Stimulated activated effector memory CD8-positive, alpha-beta T cell treated with anti-CD3 and anti-CD28 coated beads, Interleukin-12 subunit alpha, Interleukin-12 subunit beta, amount 100 ng/mL, for 72 hours (primary cell): Measurements from ENCODE around the gene ATP6V0D1.

ENCODE experiments used
- ATAC-seq: fragments of 150-1000 bp; cut with Tn5 transposase; 2 replicates; pipeline ENCODE4 v1.10.0; 2021
- DNase-seq, 2 donors: peaks; one replicate each; pipeline ENCODE4 v3.0.0; 2021 to 2022; ENCODE audit warnings: low spot score in 2 of 2
- H3K27ac Mint-ChIP-seq: one replicate; pipeline ENCODE4 v1.8.0; 2022; ENCODE audit warnings: mild to moderate bottlenecking, mixed read lengths
- H3K36me3 Mint-ChIP-seq: one replicate; pipeline ENCODE4 v1.8.0; 2022; ENCODE audit warnings: mild to moderate bottlenecking, mixed read lengths
- H3K4me1 Mint-ChIP-seq: one replicate; pipeline ENCODE4 v1.8.0; 2022; ENCODE audit warnings: mixed read lengths
- H3K4me3 Mint-ChIP-seq: one replicate; pipeline ENCODE4 v1.8.0; 2022; ENCODE audit warnings: mild to moderate bottlenecking, mixed read lengths
- H3K9me3 Mint-ChIP-seq: one replicate; pipeline ENCODE4 v1.8.0; 2022; ENCODE audit warnings: mixed read lengths

The ATP6V0D1 gene

GRCh38 chr16:67460168-67460567, 20.8 kb downstream of the ATP6V0D1 start:
- ATAC-seq: no peak

GRCh38 chr16:67459861-67460150, 21.2 kb downstream of the ATP6V0D1 start:
- ATAC-seq (no peak), DNase-seq (no peak)
- H3K4me3 Mint-ChIP-seq: no peak overlapping the region
- H3K36me3 Mint-ChIP-seq: no peaks in the 10 kb centered on the region
- H3K27ac Mint-ChIP-seq: no peak overlapping the region
- H3K4me1 Mint-ChIP-seq: peaks cover 59% of the 10 kb centered on the region
- H3K9me3 Mint-ChIP-seq: no peaks in the 10 kb centered on the region

More at GRCh38 chr16:67460168-67460567, 20.8 kb downstream of the ATP6V0D1 start:
- no peaks in the 10 kb centered on the region for H3K9me3 Mint-ChIP-seq
- no peaks in the 10 kb centered on the region for H3K36me3 Mint-ChIP-seq
- no peak overlapping the region for H3K27ac Mint-ChIP-seq
- peaks cover 56% of the 10 kb centered on the region for H3K4me1 Mint-ChIP-seq
- no peak overlapping the region for H3K4me3 Mint-ChIP-seq
- no peak for DNase-seq

GRCh38 chr16:67459066-67459860, 21.7 kb downstream of the ATP6V0D1 start:
- DNase-seq: no peak
- ATAC-seq: no peak
- Mint-ChIP-seq H3K27ac (peak overlapping the region; percentile 49), H3K36me3 (no peaks in the 10 kb centered on the region), H3K4me3 (no peak overlapping the region), H3K9me3 (no peaks in the 10 kb centered on the region), H3K4me1 (peaks cover 60% of the 10 kb centered on the region)

GRCh38 chr16:67458121-67458641, 22.8 kb downstream of the ATP6V0D1 start:
- H3K4me1 Mint-ChIP-seq: peaks cover 56% of the 10 kb centered on the region
- no peak for DNase-seq
- no peak overlapping the region for H3K4me3 Mint-ChIP-seq
- peak overlapping the region; percentile 49 for H3K27ac Mint-ChIP-seq
- no peaks in the 10 kb centered on the region for H3K9me3 Mint-ChIP-seq
- no peak for ATAC-seq
- no peaks in the 10 kb centered on the region for H3K36me3 Mint-ChIP-seq

- no peaks in the 10 kb centered on the region for H3K36me3 Mint-ChIP-seq
- no peak overlapping the region for H3K4me3 Mint-ChIP-seq
- no peak for ATAC-seq
- H3K27ac Mint-ChIP-seq: peak overlapping the region; percentile 96
- no peak for DNase-seq
- no peaks in the 10 kb centered on the region for H3K9me3 Mint-ChIP-seq
- peaks cover 51% of the 10 kb centered on the region for H3K4me1 Mint-ChIP-seq
Measured at GRCh38 chr16:67457611-67458010, 23.3 kb downstream of the ATP6V0D1 start.

GRCh38 chr16:67456391-67457081, 24.4 kb downstream of the ATP6V0D1 start:
- H3K36me3 Mint-ChIP-seq: no peaks in the 10 kb centered on the region
- H3K4me3 Mint-ChIP-seq: no peak overlapping the region
- ATAC-seq: no peak
- no peak for DNase-seq
- no peaks in the 10 kb centered on the region for H3K9me3 Mint-ChIP-seq
- H3K4me1 Mint-ChIP-seq: peaks cover 43% of the 10 kb centered on the region
- H3K27ac Mint-ChIP-seq: peak overlapping the region; percentile 96

GRCh38 chr16:67454852-67455251, 26.1 kb downstream of the ATP6V0D1 start:
- Mint-ChIP-seq H3K4me3 (no peak overlapping the region), H3K27ac (peak overlapping the region; percentile 96), H3K36me3 (no peaks in the 10 kb centered on the region), H3K4me1 (peaks cover 41% of the 10 kb centered on the region), H3K9me3 (no peaks in the 10 kb centered on the region)
- no peak for DNase-seq
- ATAC-seq: no peak

GRCh38 chr16:67454104-67454503, 26.9 kb downstream of the ATP6V0D1 start:
- peak overlapping the region; percentile 96 for H3K27ac Mint-ChIP-seq
- H3K36me3 Mint-ChIP-seq: no peaks in the 10 kb centered on the region

GRCh38 chr16:67451704-67452435, 29.1 kb downstream of the ATP6V0D1 start:
- no peak for ATAC-seq
- no peaks in the 10 kb centered on the region for H3K36me3 Mint-ChIP-seq
- H3K27ac Mint-ChIP-seq: peak overlapping the region; percentile 45
- H3K4me3 Mint-ChIP-seq: no peak overlapping the region
- H3K4me1 Mint-ChIP-seq: peaks cover 42% of the 10 kb centered on the region
- H3K9me3 Mint-ChIP-seq: no peaks in the 10 kb centered on the region
- no peak for DNase-seq

More at GRCh38 chr16:67454104-67454503, 26.9 kb downstream of the ATP6V0D1 start:
- H3K4me3 Mint-ChIP-seq: no peak overlapping the region
- ATAC-seq (no peak), DNase-seq (no peak)
- H3K4me1 Mint-ChIP-seq: peaks cover 48% of the 10 kb centered on the region
- H3K9me3 Mint-ChIP-seq: no peaks in the 10 kb centered on the region

GRCh38 chr16:67451061-67451703, 29.8 kb downstream of the ATP6V0D1 start:
- Mint-ChIP-seq H3K36me3 (no peaks in the 10 kb centered on the region), H3K4me3 (no peak overlapping the region), H3K9me3 (no peaks in the 10 kb centered on the region), H3K27ac (peak overlapping the region; percentile 45), H3K4me1 (peaks cover 46% of the 10 kb centered on the region)
- no peak for ATAC-seq
- no peak for DNase-seq

GRCh38 chr16:67449739-67450138, 31.2 kb downstream of the ATP6V0D1 start:
- peak overlapping the region; percentile 45 for H3K27ac Mint-ChIP-seq
- no peak for ATAC-seq
- no peaks in the 10 kb centered on the region for H3K9me3 Mint-ChIP-seq
- no peak for DNase-seq
- no peak overlapping the region for H3K4me3 Mint-ChIP-seq
- H3K4me1 Mint-ChIP-seq: peaks cover 42% of the 10 kb centered on the region
- H3K36me3 Mint-ChIP-seq: no peaks in the 10 kb centered on the region

- Mint-ChIP-seq H3K36me3 (no peaks in the 10 kb centered on the region), H3K9me3 (no peaks in the 10 kb centered on the region), H3K4me1 (peaks cover 41% of the 10 kb centered on the region), H3K4me3 (no peak overlapping the region), H3K27ac (peak overlapping the region; percentile 45)
- no peak for ATAC-seq
- DNase-seq: no peak
Measured at GRCh38 chr16:67449336-67449735, 31.6 kb downstream of the ATP6V0D1 start.

GRCh38 chr16:67448580-67448979, 32.4 kb downstream of the ATP6V0D1 start:
- H3K4me1 Mint-ChIP-seq: peaks cover 35% of the 10 kb centered on the region
- peaks cover 5% of the 10 kb centered on the region for H3K36me3 Mint-ChIP-seq
- no peak for ATAC-seq
- H3K4me3 Mint-ChIP-seq: no peak overlapping the region
- no peaks in the 10 kb centered on the region for H3K9me3 Mint-ChIP-seq
- DNase-seq: no peak
- no peak overlapping the region for H3K27ac Mint-ChIP-seq

GRCh38 chr16:67447508-67448076, 33.4 kb downstream of the ATP6V0D1 start:
- ATAC-seq (peak; percentile 89), DNase-seq (peak; percentile 73 to 89)
- Mint-ChIP-seq H3K4me1 (peaks cover 35% of the 10 kb centered on the region), H3K27ac (peak overlapping the region; percentile 77), H3K36me3 (peaks cover 5% of the 10 kb centered on the region), H3K4me3 (no peak overlapping the region), H3K9me3 (no peaks in the 10 kb centered on the region)
